H1 (cell line): ENCODE data around the gene DCAF8L2. TPM values are rescaled to one million over a fixed set of nuclear protein-coding genes. Genes with fewer than 3 reads are reported as not detected.

Experiments used
- CTCF ChIA-PET: fragments of 300-600 bp; sonication (Branson Sonifier 250); formaldehyde crosslinking; loops from one replicate; lab custom pipeline; 2021; ENCODE audit not compliant: partially characterized antibody; lab: Charles Lee
- POLR2A ChIA-PET: fragments of 300-600 bp; sonication (Branson Sonifier 250); formaldehyde crosslinking; loops from one replicate; lab custom pipeline; 2021; ENCODE audit warnings: inconsistent platforms; ENCODE audit not compliant: partially characterized antibody; lab: Charles Lee
- DNase-seq, 2 experiments: peaks; one replicate each; pipeline versions ENCODE4 v3.0.0 to v3.0.0-alpha.2; 2010 to 2022; ENCODE audit warnings: low spot score in 2 of 2, low read depth in 1 of 2, mixed read lengths in 1 of 2
- FAIRE-seq: peaks from 2 replicates; lab custom pipeline; 2011; peaks lifted over from hg19 to GRCh38; lab: Jason Lieb, UNC
- H2AFZ ChIP-seq: 2 replicates; pipeline ENCODE4 v1.8.1; 2012; ENCODE audit warnings: low read length, inconsistent platforms
- H2AK5ac ChIP-seq: 2 replicates; pipeline ENCODE4 v1.6.1; 2013; ENCODE audit warnings: low read depth, low read length
- H2BK120ac ChIP-seq: replicated peaks from 2 replicates; pipeline ENCODE3; 2013; ENCODE audit warnings: low read depth, low read length, inconsistent platforms
- H2BK12ac ChIP-seq: 2 replicates; pipeline ENCODE4 v1.6.1; 2013; ENCODE audit warnings: low read depth, low read length
- H2BK15ac ChIP-seq: 2 replicates; pipeline ENCODE4 v1.6.1; 2013; ENCODE audit warnings: low read length
- H2BK20ac ChIP-seq: 2 replicates; pipeline ENCODE4 v1.6.1; 2013; ENCODE audit warnings: low read length
- H2BK5ac ChIP-seq: 2 replicates; pipeline ENCODE4 v1.6.1; 2013; ENCODE audit warnings: low read depth, low read length
- H3K14ac ChIP-seq: 2 replicates; pipeline ENCODE4 v1.6.1; 2013; ENCODE audit warnings: inconsistent platforms; ENCODE audit not compliant: insufficient read length
- H3K18ac ChIP-seq: 2 replicates; pipeline ENCODE4 v1.6.1; 2013; ENCODE audit warnings: low read length; ENCODE audit errors: extremely low read depth
- H3K23ac ChIP-seq: 2 replicates; pipeline ENCODE4 v1.6.1; 2013; ENCODE audit warnings: inconsistent platforms; ENCODE audit not compliant: insufficient read length
- H3K23me2 ChIP-seq: 2 replicates; pipeline ENCODE4 v1.6.1; 2013; ENCODE audit warnings: low read depth, low read length
- H3K27ac ChIP-seq: 2 replicates; pipeline ENCODE4 v1.6.1; 2011; ENCODE audit warnings: low read depth, low read length, inconsistent platforms
- H3K27me3 ChIP-seq, 4 experiments: replicated peaks in 1 of 4; 1 replicate in 1 of 4; 2 replicates in 3 of 4; pipeline versions ENCODE4 v1.6.1 to v1.8.1; 2011 to 2013; ENCODE audit warnings: low read length in 3 of 4, mild to moderate bottlenecking in 3 of 4, inconsistent platforms in 2 of 4, mixed read lengths in 2 of 4, moderate library complexity in 1 of 4; ENCODE audit not compliant: control insufficient read depth in 3 of 4, insufficient read depth in 3 of 4; ENCODE audit errors: extremely low read depth in 1 of 4
- H3K36me3 ChIP-seq, 4 experiments: 2 replicates each; pipeline versions ENCODE4 v1.6.1 to v1.8.1; 2011 to 2013; ENCODE audit warnings: mild to moderate bottlenecking in 4 of 4, low read length in 3 of 4, moderate library complexity in 2 of 4, control low read depth in 1 of 4, inconsistent platforms in 1 of 4; ENCODE audit not compliant: insufficient read depth in 4 of 4, control insufficient read depth in 2 of 4
- H3K4ac ChIP-seq: replicated peaks from 2 replicates; pipeline ENCODE3; 2013; ENCODE audit warnings: low read length, low read depth, mixed read lengths, inconsistent platforms; ENCODE audit not compliant: insufficient read length
- H3K4me1 ChIP-seq, 4 experiments: replicated peaks in 1 of 4; 1 replicate in 1 of 4; 2 replicates in 3 of 4; pipeline versions ENCODE4 v1.6.1 to v1.8.1; 2011 to 2013; ENCODE audit warnings: low read length in 3 of 4, inconsistent platforms in 2 of 4, mixed read lengths in 1 of 4; ENCODE audit not compliant: insufficient read depth in 4 of 4, control insufficient read depth in 3 of 4
- H3K4me2 ChIP-seq, 2 experiments: 2 replicates each; pipeline versions ENCODE4 v1.6.1 to v1.8.1; 2011 to 2013; ENCODE audit warnings: low read depth in 2 of 2, low read length in 2 of 2, control low read depth in 1 of 2, inconsistent platforms in 1 of 2, mild to moderate bottlenecking in 1 of 2; ENCODE audit not compliant: insufficient read depth in 1 of 2
- H3K4me3 ChIP-seq, 4 experiments: fragments of 200-600, 300-600 bp in 1 of 4; sonication (generic), shearing (Covaris generic), sonication (Bioruptor Twin) in 1 of 4; 2 replicates each; pipeline versions ENCODE4 v1.5.1 to v1.8.1; 2011 to 2016; ENCODE audit warnings: low read length in 4 of 4, low read depth in 3 of 4, control low read depth in 2 of 4, inconsistent platforms in 2 of 4, mild to moderate bottlenecking in 2 of 4, mixed read lengths in 1 of 4, moderate library complexity in 1 of 4; ENCODE audit not compliant: insufficient read depth in 2 of 4; ENCODE audit errors: extremely low read depth in 1 of 4
- H3K56ac ChIP-seq: replicated peaks from 2 replicates; pipeline ENCODE3; 2013; ENCODE audit warnings: low read depth, mild to moderate bottlenecking, mixed read lengths, low read length, inconsistent platforms; ENCODE audit not compliant: insufficient read length
- H3K79me1 ChIP-seq: 2 replicates; pipeline ENCODE4 v1.6.1; 2013; ENCODE audit warnings: low read depth, low read length, control low read depth
- H3K79me2 ChIP-seq, 2 experiments: 2 replicates each; pipeline versions ENCODE4 v1.6.1 to v1.8.1; 2012 to 2013; ENCODE audit warnings: low read length in 2 of 2, mild to moderate bottlenecking in 2 of 2, inconsistent platforms in 1 of 2; ENCODE audit not compliant: insufficient read depth in 2 of 2, control insufficient read depth in 1 of 2
- H3K9ac ChIP-seq, 4 experiments: replicated peaks in 1 of 4; 1 replicate in 1 of 4; 2 replicates in 3 of 4; pipeline versions ENCODE4 v1.6.1 to v1.8.1; 2011 to 2013; ENCODE audit warnings: low read depth in 3 of 4, low read length in 3 of 4, control low read depth in 2 of 4, mild to moderate bottlenecking in 2 of 4, moderate library complexity in 2 of 4, inconsistent platforms in 1 of 4; ENCODE audit errors: extremely low read depth in 1 of 4
- H3K9me3 ChIP-seq, 2 experiments: 2 replicates each; pipeline versions ENCODE4 v1.6.1 to v1.8.1; 2012 to 2013; ENCODE audit warnings: mild to moderate bottlenecking in 2 of 2, moderate library complexity in 2 of 2, control low read depth in 1 of 2, inconsistent platforms in 1 of 2, low read depth in 1 of 2, low read length in 1 of 2, mixed read lengths in 1 of 2; ENCODE audit not compliant: insufficient read depth in 2 of 2
- H4K20me1 ChIP-seq, 2 experiments: replicated peaks in 1 of 2; 2 replicates each; pipeline versions ENCODE3 to v1.8.1; 2011 to 2013; ENCODE audit warnings: inconsistent platforms in 2 of 2, low read length in 2 of 2, mild to moderate bottlenecking in 1 of 2; ENCODE audit not compliant: insufficient read depth in 2 of 2, control insufficient read depth in 1 of 2
- H4K5ac ChIP-seq: 2 replicates; pipeline ENCODE4 v1.6.1; 2013; ENCODE audit warnings: low read length, low read depth, mixed read lengths, inconsistent platforms; ENCODE audit not compliant: insufficient read length
- H4K8ac ChIP-seq: 2 replicates; pipeline ENCODE4 v1.8.0; 2013; ENCODE audit warnings: mild to moderate bottlenecking, moderate library complexity, low read length, inconsistent platforms; ENCODE audit not compliant: insufficient read depth; ENCODE audit errors: extremely low read depth
- H4K91ac ChIP-seq: replicated peaks from 2 replicates; pipeline ENCODE3; 2013; ENCODE audit warnings: low read length, mixed read lengths, inconsistent platforms; ENCODE audit not compliant: insufficient read length
- CBX8 ChIP-seq: fragments of 300-800, 300-1000 bp; sonication (generic); IDR thresholded peaks from 2 replicates; pipeline ENCODE4 v1.7.1; 2016; ENCODE audit warnings: low read depth, low read length, borderline replicate concordance
- EGR1 ChIP-seq: IDR thresholded peaks from 2 replicates; pipeline ENCODE4 v1.6.1; 2011; ENCODE audit warnings: low read depth, low read length, borderline replicate concordance
- EP300 ChIP-seq, 2 experiments: IDR thresholded peaks; 1 replicate in 1 of 2; 2 replicates in 1 of 2; pipeline ENCODE4 v1.6.1; 2011 to 2012; ENCODE audit warnings: low read depth in 2 of 2, low read length in 2 of 2, mild to moderate bottlenecking in 2 of 2, borderline replicate concordance in 1 of 2, inconsistent platforms in 1 of 2, moderate library complexity in 1 of 2
- FOSL1 ChIP-seq: IDR thresholded peaks from 2 replicates; pipeline ENCODE4 v1.6.1; 2011; ENCODE audit warnings: mild to moderate bottlenecking, low read depth, low read length, moderate library complexity; ENCODE audit not compliant: insufficient read depth
- JUN ChIP-seq: IDR thresholded peaks from 2 replicates; pipeline ENCODE4 v1.6.1; 2011; ENCODE audit warnings: low read depth, mild to moderate bottlenecking, improper control_type of control experiment, low read length
- KDM1A ChIP-seq: fragments of 200-600, 300-600 bp; sonication (generic); IDR thresholded peaks from 2 replicates; pipeline ENCODE4 v1.7.1; 2016; ENCODE audit warnings: mild to moderate bottlenecking, low read length, borderline replicate concordance
- KDM5A ChIP-seq: fragments of 200-600 bp; IDR thresholded peaks from 2 replicates; pipeline ENCODE4 v1.7.1; 2012; ENCODE audit warnings: mild to moderate bottlenecking, low read length, inconsistent platforms, mixed read lengths
- MAFK ChIP-seq: IDR thresholded peaks from 2 replicates; pipeline ENCODE4 v1.6.1; 2012; ENCODE audit warnings: low read depth, mild to moderate bottlenecking, improper control_type of control experiment, low read length
- PHF8 ChIP-seq: fragments of 200-600 bp; sonication (generic); conservative IDR thresholded peaks from 2 replicates; pipeline ENCODE4 v1.7.1; 2012; ENCODE audit warnings: low read depth, mild to moderate bottlenecking, inconsistent platforms, low read length, moderate library complexity
- POLR2AphosphoS5 ChIP-seq: IDR thresholded peaks from 2 replicates; pipeline ENCODE4 v1.6.1; 2011; ENCODE audit warnings: low read depth, low read length
- RAD21 ChIP-seq, 2 experiments: IDR thresholded peaks in 1 of 2; conservative IDR thresholded peaks in 1 of 2; 2 replicates each; pipeline ENCODE4 v1.6.1; 2011; ENCODE audit warnings: low read depth in 2 of 2, low read length in 2 of 2, improper control_type of control experiment in 1 of 2, inconsistent platforms in 1 of 2, mild to moderate bottlenecking in 1 of 2, moderate library complexity in 1 of 2
- RNF2 ChIP-seq: fragments of 200-900, 300-1000 bp; sonication (generic); IDR thresholded peaks from 2 replicates; pipeline ENCODE4 v1.7.1; 2016; ENCODE audit warnings: borderline replicate concordance, low read depth, mild to moderate bottlenecking, antibody characterized with exemption, low read length; ENCODE audit not compliant: poor library complexity, severe bottlenecking; ENCODE audit errors: missing control alignments
- SIX5 ChIP-seq: IDR thresholded peaks from 2 replicates; pipeline ENCODE4 v1.6.1; 2011; ENCODE audit warnings: mild to moderate bottlenecking, low read depth, low read length
- TAF7 ChIP-seq: optimal IDR thresholded peaks from 2 replicates; pipeline ENCODE3; 2011; ENCODE audit warnings: low read depth, mild to moderate bottlenecking, inconsistent platforms, low read length, moderate library complexity, borderline replicate concordance
- WGBS, 2 experiments: shearing (Covaris generic) in 1 of 2; methylation state at CpG; one replicate each; pipeline versions ENCODE4 v1.1.6 to v1.1.7; 2013 to 2015; ENCODE audit warnings: low lambda C conversion rate in 2 of 2, mixed read lengths in 2 of 2, inconsistent platforms in 1 of 2, low coverage in 1 of 2, missing lambda C conversion rate in 1 of 2; ENCODE audit not compliant: insufficient replicate concordance in 2 of 2, insufficient coverage in 1 of 2, insufficient read length in 1 of 2; ENCODE audit errors: extremely low coverage in 1 of 2, missing lambda C conversion rate in 1 of 2; 5-methylcytosine and 5-hydroxymethylcytosine counted together
- polyA plus RNA-seq, 7 experiments: library from polyadenylated mRNA; depleted of rRNA in 3 of 7; stranded (reverse) in 5 of 7; unstranded in 2 of 7; fragments of >200 nt in 5 of 7; fragments of 200-250 nt in 2 of 7; gene quantifications; 1 replicate in 5 of 7; 2 replicates in 1 of 7; 4 replicates in 1 of 7; pipeline versions ENCODE4 v1.2.1 to v1.2.3, GENCODE V29; 2011 to 2013; ENCODE audit warnings: missing spikeins in 2 of 7, mixed read lengths in 2 of 7
- total RNA-seq: library from RNA; stranded (reverse); fragmentation: NEBNext Ultra II Directional; extraction: Animal tissue kit (Norgen Biotek cat#: 25700); gene quantifications from 2 replicates; pipeline ENCODE4 v1.2.1, GENCODE V29; 2021

DCAF8L2 gene
- total and polyA plus RNA-seq, 2 of the 8 experiments (the other 6 are each of a cell fraction or from before 2014, with no cell fraction given) = not detected

GRCh38 chrX:27797575-27797974, 207.4 kb downstream of the DCAF8L2 start:
- no peak overlapping the region for H3K4me2 ChIP-seq
- H3K4me3 ChIP-seq = no peak overlapping the region
- no peaks in the 10 kb centered on the region for H3K4me1 ChIP-seq
- no peak overlapping the region for H2AFZ ChIP-seq
- POLR2A ChIA-PET = no interaction called here
- H3K56ac ChIP-seq = no peak overlapping the region
- no peak overlapping the region for H2BK20ac ChIP-seq
- no peaks in the 10 kb centered on the region for H3K79me1 ChIP-seq
- H3K36me3 ChIP-seq = no peaks in the 10 kb centered on the region
- H3K18ac ChIP-seq = no peak overlapping the region
- 78% methylated on average over 1 of the region's 1 CpG; no CpG with 5 or more reads in 1 of the 2 experiments for WGBS, 2 experiments
- no peaks in the 10 kb centered on the region for H3K79me2 ChIP-seq
- no peaks in the 10 kb centered on the region for H3K23me2 ChIP-seq
- H4K20me1 ChIP-seq = no peaks in the 10 kb centered on the region
- H2BK120ac ChIP-seq = no peak overlapping the region
- CTCF ChIA-PET = no interaction called here
- H2BK12ac ChIP-seq = no peak overlapping the region
- no peak overlapping the region for H3K23ac ChIP-seq
- H3K9me3 ChIP-seq = no peaks in the 10 kb centered on the region
- H2BK15ac ChIP-seq = no peak overlapping the region
- H3K14ac ChIP-seq = no peak overlapping the region
- FAIRE-seq (no peak), DNase-seq (no peak)
- no peak overlapping the region for H3K27ac ChIP-seq
- no peak overlapping the region for H2BK5ac ChIP-seq
- no peak overlapping the region for H4K8ac ChIP-seq
- no peak overlapping the region for H3K4ac ChIP-seq
- H4K5ac ChIP-seq = no peak overlapping the region
- no peak overlapping the region for H3K9ac ChIP-seq
- no peaks in the 10 kb centered on the region for H3K27me3 ChIP-seq
- no peak overlapping the region for H2AK5ac ChIP-seq
- H4K91ac ChIP-seq = no peak overlapping the region
- TF ChIP-seq PHF8 = no peak
- no peak for TF ChIP-seq KDM5A
- no peak for TF ChIP-seq RAD21 (IDR thresholded peaks at IDR 0.05 in 1 of 2, conservative IDR thresholded peaks at IDR 0.05 in 1 of 2; ENCODE audit: low read depth in 2 of 2, low read length in 2 of 2)
- TF ChIP-seq POLR2AphosphoS5 = no peak
- no peak for TF ChIP-seq EP300 (IDR thresholded peaks at IDR 0.05; ENCODE audit: borderline replicate concordance in 1 of 2, low read depth in 2 of 2, low read length in 2 of 2)
- TF ChIP-seq RNF2 = no peak
- no peak for TF ChIP-seq SIX5
- TF ChIP-seq FOSL1 = no peak
- no peak for TF ChIP-seq JUN
- TF ChIP-seq EGR1 = no peak
- TF ChIP-seq TAF7 = no peak
- TF ChIP-seq KDM1A = no peak
- TF ChIP-seq CBX8 = no peak
- TF ChIP-seq MAFK = no peak
